HG02798 (cell line): Measurements from ENCODE around the gene NFATC3.

ENCODE experiments used
- ATAC-seq: cut with Tn5 transposase; IDR thresholded peaks from one replicate; pipeline ENCODE4 v1.9.1; 2021; ENCODE audit warnings: mild to moderate bottlenecking; ENCODE audit not compliant: unreplicated experiment, poor library complexity

Gene NFATC3

GRCh38 chr16:68264128-68265077 is 179.2 kb downstream of the NFATC3 start, which contains the start of gene SLC7A6:
SLC7A6 (plus strand) TSS chr16:68264526; CDS start chr16:68274727, 10,201 bp downstream.
- ATAC-seq: peak; percentile 73

GRCh38 chr16:68265078-68265920 is 180.1 kb downstream of the NFATC3 start:
- ATAC-seq: no peak

DNA sequence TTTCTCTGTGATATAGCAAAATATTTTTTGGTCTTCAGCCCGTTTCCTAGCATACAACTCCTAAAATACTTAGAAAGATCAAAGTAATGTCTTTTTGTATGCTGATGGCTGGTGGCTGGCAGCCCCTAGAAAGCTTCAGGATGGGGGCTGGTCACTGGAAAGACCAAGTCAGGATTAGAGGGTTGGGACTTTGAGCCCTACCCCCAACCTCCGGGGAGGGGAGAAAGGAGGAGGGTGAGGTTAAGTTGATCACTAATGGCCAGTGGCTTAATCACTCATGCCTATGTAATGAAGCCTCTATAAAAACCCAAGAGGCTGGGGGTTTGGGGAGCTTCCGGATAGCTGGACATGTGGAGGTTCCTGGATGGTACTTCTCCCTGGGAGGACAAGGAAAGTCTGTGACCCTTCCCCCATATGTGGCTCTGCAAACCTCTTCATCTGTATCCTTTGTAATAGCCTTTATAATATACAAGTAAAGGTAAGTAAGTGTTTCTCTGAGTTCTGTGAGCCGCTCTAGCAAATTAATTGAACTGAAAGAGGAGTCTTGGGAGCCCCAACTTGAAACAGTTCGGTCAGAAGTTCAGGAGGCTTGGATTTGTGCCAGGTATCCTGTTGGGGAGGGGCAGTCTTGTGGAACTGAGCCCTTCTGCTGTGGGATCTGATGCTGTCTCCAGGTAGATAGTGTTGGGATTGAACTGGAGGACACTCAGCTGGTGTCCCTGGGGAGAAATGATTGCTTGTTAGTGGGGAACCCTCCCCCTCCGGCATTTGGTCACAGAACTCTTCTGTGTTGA is 182.6 kb downstream of the NFATC3 start:
- ATAC-seq: no peak

DNA sequence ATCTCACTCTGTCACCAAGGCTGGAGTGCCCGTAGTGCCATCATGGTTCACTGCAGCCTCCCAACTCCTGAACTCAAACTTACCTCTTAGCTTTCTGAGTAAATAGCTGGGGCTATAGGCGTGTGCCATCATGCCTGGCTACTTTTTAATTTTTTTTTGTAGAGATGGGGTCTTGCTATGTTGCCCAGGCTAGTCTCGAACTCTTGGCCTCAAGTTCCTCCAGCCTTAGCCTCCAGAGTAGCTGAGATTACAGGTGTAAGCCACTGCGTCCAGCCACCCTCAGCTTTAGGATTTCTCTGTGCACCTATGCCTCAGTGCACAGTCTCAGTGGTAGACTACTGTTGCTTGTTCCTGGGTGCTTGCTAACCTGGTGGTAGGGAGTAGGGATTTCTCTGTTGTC is 184.6 kb downstream of the NFATC3 start:
- no peak for ATAC-seq

GRCh38 chr16:68270353-68270752 is 185.2 kb downstream of the NFATC3 start:
- no peak for ATAC-seq

DNA sequence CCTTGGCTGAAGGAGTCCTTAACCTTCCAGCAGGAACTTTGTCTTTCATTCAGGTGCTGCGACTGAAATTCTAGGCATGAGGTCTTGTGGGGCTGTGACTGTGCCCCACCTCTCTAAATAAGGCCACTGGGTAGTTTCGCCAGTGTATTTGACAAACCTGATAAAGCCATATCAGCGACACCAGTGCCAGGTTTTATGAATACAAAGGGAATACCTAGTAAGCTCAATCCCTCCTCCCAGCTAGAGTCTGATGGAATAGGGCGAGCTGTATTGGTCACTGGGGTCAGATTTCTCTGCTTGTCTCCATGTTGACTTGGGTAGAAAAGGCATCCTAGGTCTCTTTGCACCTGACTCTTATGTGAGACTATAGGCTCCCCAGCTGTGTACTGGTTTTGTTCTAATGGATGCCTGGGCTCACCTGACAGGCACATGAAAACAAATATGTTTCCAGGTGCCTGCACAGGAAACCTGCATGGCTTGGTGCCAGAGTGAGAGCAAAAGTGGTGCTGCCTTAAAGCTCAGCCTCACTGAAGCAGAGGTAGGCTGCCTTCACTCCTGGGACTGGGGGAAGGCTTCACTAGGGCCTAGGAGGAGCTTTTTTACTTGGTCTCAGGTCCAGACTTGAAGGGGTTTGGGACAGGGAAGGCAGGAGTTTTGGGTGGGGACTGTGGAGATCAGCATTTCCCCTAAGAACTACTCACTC is 187.5 kb downstream of the NFATC3 start:
- no peak for ATAC-seq

- ATAC-seq: no peak
Measured at GRCh38 chr16:68273459-68273858, 188.3 kb downstream of the NFATC3 start.

DNA sequence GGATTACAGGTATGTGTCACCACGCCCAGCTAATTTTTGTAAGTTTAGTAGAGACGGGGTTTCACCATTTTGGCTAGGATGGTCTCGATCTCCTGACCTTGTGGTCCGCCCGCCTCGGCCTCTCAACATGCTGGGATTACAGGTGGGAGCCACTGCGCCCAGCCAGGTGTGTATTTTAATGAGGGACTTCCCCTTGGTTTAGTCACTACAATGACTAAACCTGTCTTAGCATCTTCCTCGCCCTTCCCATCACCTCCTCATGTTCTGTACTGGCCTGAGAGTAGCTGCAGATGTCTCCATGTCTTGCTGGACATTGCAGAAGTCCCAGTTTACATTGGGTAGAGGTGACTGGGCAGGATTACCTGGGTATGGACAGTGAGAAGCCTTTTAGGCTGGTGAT is 188.7 kb downstream of the NFATC3 start:
- no peak for ATAC-seq

DNA sequence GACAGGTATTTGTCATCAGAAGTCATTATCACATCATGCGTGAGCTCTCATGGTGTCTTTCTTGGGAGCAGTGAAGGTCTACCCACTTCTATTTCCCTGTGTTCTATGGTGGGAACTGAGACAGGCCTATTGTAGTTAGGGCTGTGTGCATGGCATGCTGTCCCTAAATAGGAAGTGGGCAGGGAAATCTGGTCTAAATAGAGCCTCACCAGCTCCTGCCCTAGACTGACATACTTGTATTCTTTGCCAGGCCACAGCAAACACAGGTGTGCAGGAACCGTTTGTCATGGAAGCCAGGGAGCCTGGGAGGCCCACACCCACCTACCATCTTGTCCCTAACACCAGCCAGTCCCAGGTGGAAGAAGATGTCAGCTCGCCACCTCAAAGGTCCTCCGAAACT is 189.3 kb downstream of the NFATC3 start:
- ATAC-seq: no peak

GRCh38 chr16:68275611-68276191 is 190.5 kb downstream of the NFATC3 start:
- ATAC-seq: peak; percentile 84

DNA sequence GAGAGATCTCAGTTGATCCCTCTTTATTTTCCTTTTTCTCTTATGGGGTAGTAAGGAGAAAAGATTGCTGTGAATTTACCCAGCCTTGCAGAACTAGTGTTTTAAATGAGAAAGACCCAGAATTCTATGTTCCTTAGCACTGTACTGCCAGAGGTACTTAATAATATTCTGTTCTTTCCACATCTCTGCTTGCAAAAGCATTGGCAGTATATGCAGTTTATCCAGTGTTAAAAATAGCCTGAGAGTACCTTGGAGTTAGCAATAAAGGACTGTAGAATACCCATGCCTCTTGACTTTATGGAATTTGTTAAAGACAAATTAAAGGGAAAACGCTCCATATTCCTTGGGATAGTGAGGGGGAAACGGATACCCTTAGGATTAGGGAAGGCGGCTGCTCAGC is 191.1 kb downstream of the NFATC3 start:
- no peak for ATAC-seq
